Motor neuron (in vitro differentiated cells): ENCODE results near the gene RGS2. TPM values are rescaled to one million over a fixed set of nuclear protein-coding genes. Genes with fewer than 3 reads are reported as not detected.

Experiments
- ATAC-seq, 8 experiments: fragments of 200-7000 bp; cut with Tn5 transposase; replicated peaks in 6 of 8; 2 replicates each; pipeline ENCODE4 v1.8.0; 2021; ENCODE audit warnings: mild to moderate bottlenecking in 8 of 8, moderate library complexity in 8 of 8
- H3K27ac ChIP-seq, 2 donors: fragments of 250-450 bp; sonication (Bioruptor Pico); 2 replicates each; pipeline ENCODE4 v1.9.0; 2021; ENCODE audit warnings: antibody characterized with exemption in 2 of 2, mild to moderate bottlenecking in 2 of 2, moderate library complexity in 1 of 2
- H3K4me1 ChIP-seq, 2 donors: fragments of 250-450 bp; sonication (Bioruptor Pico); replicated peaks in 1 of 2; 2 replicates each; pipeline ENCODE4 v1.6.1; 2021; ENCODE audit warnings: antibody characterized with exemption in 2 of 2, mild to moderate bottlenecking in 2 of 2, moderate library complexity in 1 of 2
- H3K4me3 ChIP-seq, 5 donors: fragments of 250-450 bp; sonication (Bioruptor Pico); 2 replicates each; pipeline ENCODE4 v1.9.0; 2021; ENCODE audit warnings: antibody characterized with exemption in 5 of 5, mild to moderate bottlenecking in 5 of 5, moderate library complexity in 4 of 5
- WGBS, 10 experiments: fragments of 450-650 bp; shearing (Covaris generic); methylation state at CpG; one replicate each; pipeline ENCODE4 v1.0.0; 2022; 5-methylcytosine and 5-hydroxymethylcytosine counted together
- in situ Hi-C, 9 experiments: fragments of 400-800 bp; cut with MboI; loops; one replicate each; pipeline ENCODE4 v1.15.0; 2021; ENCODE audit warnings: low sequenced_read_pairs in 9 of 9, low pct_unique_long_range_greater_than_20kb in 2 of 9; ENCODE audit not compliant: unreplicated experiment in 9 of 9
- total RNA-seq, 8 experiments: library from RNA; unstranded; fragments of 300-600 nt; gene quantifications; 2 replicates each; pipeline versions ENCODE4 v1.2.3 to v1.2.4, GENCODE V29; 2022

The RGS2 gene
- total RNA-seq, 8 experiments from 2014 or later, result 8.5 to 93.9 (median 50.1) TPM

DNA sequence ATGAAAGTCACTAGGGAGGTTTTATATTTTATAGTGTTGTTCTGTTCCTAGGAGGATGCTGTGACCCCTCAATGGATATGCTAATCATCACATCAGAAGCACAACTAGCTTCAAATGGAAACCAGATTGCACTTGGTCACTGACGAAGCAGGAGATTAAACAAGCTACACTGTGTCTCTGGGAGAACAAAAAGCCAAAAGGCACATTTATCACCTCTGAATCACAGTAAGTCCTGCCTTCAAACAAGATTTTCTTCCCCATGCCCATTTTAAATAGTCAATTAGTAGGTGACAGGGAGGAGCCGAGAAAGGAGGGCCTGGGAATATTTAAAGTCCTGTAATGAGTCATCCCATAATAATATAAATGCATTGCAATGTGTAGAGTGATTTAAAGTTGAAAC is 38.1 kb downstream of the RGS2 start:
- peak in 7 of 8 experiments; percentile 19 to 97 (median 79) for ATAC-seq

DNA sequence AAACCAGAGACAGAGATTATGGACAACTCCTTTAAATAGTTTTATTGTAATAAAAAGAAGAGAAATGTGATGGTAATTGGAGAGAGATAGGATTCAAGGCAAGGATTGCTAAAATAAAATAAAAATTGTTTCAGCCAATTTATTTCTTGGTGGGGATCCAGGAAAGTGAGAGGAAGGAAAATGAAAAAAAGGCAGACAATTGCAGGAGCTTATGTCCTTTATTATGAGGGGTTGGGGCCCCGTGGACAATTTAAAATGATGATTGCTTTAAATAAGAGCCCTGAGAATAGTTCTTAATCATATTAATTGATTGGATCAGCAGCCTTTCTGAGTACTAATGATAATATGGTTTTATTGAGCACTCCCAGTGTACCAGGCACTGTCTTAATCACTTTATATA is 40.2 kb downstream of the RGS2 start:
- no peak overlapping the region for H3K27ac ChIP-seq
- no peak for ATAC-seq
- H3K4me3 ChIP-seq, result no peak overlapping the region
- peaks cover 19 to 42% of the 10 kb centered on the region in 2 donors for H3K4me1 ChIP-seq
- WGBS, 10 experiments, result 0 to 89% (median 71%) methylated on average over 1 of the region's 1 CpG; no CpG with 5 or more reads in 2 of the 10 experiments
- in situ Hi-C loops, result loop anchor here in 1 of 9 experiments (25.0 kb wide), 1 partner anchor 163 kb away; no protein-coding TSS in a partner anchor

More for the DNA sequence above, 38.1 kb downstream of the RGS2 start:
- H3K4me3 ChIP-seq, result no peak overlapping the region
- in situ Hi-C loops, result loop anchor here in 1 of 9 experiments (25.0 kb wide), 1 partner anchor 165 kb away; no protein-coding TSS in a partner anchor
- 0 to 39% (median 19%) methylated on average over 2 of the region's 2 CpGs; no CpG with 5 or more reads in 2 of the 10 experiments for WGBS, 10 experiments
- H3K27ac ChIP-seq, result no peak overlapping the region
- peaks cover 11 to 28% of the 10 kb centered on the region in 2 donors for H3K4me1 ChIP-seq

DNA sequence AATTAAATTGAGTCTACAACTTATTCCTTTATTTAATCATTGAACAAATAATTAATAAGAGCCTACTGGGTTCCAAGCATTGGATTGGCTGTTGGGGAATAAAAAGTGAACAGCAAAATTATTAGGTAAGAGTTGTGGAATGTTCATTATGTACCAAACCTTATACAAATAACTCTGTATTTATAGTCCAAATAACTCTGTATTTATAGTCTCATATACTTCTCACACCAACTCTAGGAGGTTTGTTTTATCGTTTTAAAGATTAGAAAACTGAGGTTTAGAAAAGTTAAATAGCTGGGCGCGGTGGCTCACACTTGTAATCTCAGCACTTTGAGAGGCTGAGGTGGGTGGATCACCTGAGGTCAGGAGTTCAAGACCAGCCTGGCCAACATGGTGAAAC is 40.6 kb downstream of the RGS2 start:
- ATAC-seq, result no peak
- 43 to 100% (median 85%) methylated on average over 1 to 3 of the region's 3 CpGs; no CpG with 5 or more reads in 3 of the 10 experiments for WGBS, 10 experiments
- Histone ChIP-seq H3K4me3 (no peak overlapping the region), H3K27ac (no peak overlapping the region), H3K4me1 (peaks cover 19 to 42% of the 10 kb centered on the region in 2 donors)
- in situ Hi-C loops, result loop anchor here in 1 of 9 experiments (25.0 kb wide), 1 partner anchor 163 kb away; no protein-coding TSS in a partner anchor

DNA sequence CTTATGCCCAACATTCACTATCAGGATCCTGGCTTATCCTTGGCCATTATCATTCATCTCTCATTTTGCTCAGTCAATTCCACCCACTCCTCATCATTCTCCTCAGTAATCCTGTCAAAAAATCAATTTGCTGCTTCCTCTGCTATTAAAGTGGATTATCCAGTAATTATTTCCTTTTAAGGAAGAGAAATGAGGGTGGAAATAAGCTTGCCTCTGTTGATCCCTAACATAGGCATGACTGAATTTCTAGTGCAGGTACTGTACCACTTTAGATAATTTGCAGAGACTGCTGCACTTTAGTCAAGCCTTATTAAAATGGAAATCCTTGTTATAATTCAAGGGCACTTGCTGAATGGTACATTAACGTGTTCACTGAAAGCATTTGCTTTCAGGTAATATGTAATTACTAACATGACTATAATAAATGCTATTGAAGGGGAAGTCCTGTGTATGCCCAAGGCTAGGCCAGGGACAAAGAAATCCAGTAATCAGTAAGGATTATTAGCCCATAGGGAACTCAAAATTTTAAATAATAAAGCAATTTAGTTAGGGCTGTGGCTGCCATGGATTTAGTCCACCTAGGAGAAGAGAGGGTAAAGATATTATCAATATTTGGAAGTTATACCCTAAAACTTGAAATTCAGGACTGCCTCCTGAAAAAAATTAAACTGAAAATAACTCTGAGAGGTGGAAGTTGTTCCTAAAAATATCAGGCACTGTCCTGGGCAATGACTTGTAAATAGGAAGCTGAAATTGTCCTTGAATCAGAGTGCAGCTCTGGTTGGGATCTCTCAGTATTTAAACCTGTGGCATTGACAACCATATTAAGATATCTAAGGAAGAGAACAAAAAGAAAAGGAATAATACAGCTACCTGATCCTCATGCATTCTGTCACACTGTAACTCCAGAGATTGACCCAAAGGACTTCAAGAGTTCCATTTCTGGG is 43.4 kb downstream of the RGS2 start:
- H3K27ac ChIP-seq, result peak overlapping the region in 1 of 2 donors; percentile 52
- 0 to 67% (median 0%) methylated on average over 1 of the region's 1 CpG; no CpG with 5 or more reads in 2 of the 10 experiments for WGBS, 10 experiments
- ATAC-seq, result peak in 5 of 8 experiments; percentile 64 to 92 (median 79)
- peaks cover 16 to 37% of the 10 kb centered on the region in 2 donors for H3K4me1 ChIP-seq
- no peak overlapping the region for H3K4me3 ChIP-seq
- in situ Hi-C loops, result no loop called here

DNA sequence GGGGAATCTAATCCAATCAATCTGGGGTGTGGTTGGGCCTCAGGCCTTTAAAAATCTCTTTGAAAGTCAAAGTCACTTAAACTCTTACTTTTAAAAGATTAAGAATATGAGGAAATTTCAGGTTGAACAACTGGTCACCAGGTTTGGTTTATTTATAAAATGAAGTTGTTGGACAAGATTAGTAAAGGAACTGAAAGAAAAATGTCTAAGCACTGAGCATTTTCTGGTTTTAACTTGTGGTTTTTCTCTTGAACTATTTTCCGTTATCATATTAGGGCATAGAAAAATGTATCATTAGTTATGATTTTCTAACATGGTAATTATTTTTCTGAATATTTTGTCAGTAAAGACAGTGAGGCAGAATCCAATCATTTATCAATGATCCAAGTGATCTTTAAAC is 49.6 kb downstream of the RGS2 start:
- in situ Hi-C loops, result no loop called here
- 73 to 100% (median 100%) methylated on average over 1 of the region's 1 CpG for WGBS, 10 experiments

DNA sequence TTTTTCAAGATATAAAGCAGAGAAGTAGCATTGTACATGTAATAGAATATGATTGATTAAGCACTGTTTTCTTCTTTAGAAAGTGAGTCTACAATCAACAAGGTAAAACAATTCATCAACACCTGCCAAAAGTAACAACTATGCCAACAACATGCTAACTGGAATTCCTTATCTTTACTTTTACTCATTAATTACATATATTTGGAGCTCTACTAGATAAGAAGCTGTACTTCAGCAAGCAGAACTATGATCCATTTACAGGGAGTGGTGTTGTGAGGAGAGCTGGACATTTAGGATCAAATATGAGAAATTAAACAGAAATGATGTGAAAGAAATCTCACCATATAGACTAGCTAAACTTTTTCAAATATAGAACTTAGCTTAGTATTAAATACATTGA is 51.0 kb downstream of the RGS2 start:
- Histone ChIP-seq H3K4me1 (no peaks in the 10 kb centered on the region), H3K4me3 (no peak overlapping the region), H3K27ac (no peak overlapping the region)
- in situ Hi-C loops, result no loop called here
- no peak for ATAC-seq

More for the DNA sequence above, 49.6 kb downstream of the RGS2 start:
- H3K4me3 ChIP-seq, result no peak overlapping the region
- no peak for ATAC-seq
- H3K4me1 ChIP-seq, result no peaks in the 10 kb centered on the region
- no peak overlapping the region for H3K27ac ChIP-seq

DNA sequence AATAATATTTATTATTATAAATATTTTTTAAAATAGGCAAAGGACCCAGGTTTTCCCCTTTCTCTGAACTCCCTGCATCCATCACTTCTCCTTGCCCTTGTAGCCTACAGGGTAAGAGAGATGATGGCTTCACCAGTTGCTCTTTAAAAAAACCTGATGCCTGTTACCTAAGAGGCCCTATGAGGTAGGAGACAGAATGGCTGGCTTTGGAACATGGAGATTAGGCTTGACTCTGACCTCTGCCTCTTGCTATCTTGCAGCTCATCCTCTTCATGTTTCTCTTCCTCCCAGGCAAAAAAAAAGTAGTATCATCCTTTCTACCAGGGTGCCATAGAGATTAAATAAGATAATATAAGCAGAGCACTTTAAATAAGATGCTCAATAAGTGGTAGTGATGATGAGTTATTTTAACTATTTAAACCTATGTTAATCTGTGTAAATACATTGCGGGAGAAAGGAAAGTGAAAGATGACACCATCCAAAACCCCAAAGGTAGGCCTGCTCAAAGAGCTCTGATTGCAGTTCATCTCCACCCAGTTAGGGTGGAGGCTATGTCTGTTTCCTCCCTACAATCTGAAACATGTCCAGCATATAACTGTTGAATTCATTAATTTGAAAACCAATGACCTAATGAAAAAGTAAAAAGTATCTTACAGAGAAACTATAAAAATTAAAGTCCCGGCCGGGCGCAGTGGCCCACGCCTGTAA is 51.8 kb downstream of the RGS2 start:
- in situ Hi-C loops, result no loop called here
- H3K27ac ChIP-seq, result no peak overlapping the region
- H3K4me3 ChIP-seq, result no peak overlapping the region
- no peaks in the 10 kb centered on the region for H3K4me1 ChIP-seq
- 0 to 89% (median 44%) methylated on average over 1 to 5 of the region's 5 CpGs; no CpG with 5 or more reads in 2 of the 10 experiments for WGBS, 10 experiments
- ATAC-seq, result peak in 2 of 8 experiments; percentile 28 to 74

DNA sequence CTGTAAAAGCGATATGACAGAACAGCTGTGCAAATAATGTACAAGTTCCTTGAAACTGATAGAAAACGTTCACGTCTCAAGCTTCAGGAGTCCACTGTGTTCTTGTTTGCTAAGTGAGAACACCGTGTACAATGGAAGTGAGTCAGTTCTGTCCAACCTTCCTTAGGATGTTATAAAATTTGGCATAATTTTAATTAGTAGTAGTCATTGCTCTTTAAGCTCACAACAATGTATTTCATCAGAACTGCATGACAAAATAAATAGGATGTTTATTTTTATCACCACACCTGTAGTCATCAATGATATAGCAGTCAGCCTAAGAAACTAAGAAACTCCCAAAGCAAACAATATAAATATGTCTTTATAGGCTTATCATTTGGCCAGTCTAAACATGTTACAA is 53.0 kb downstream of the RGS2 start:
- in situ Hi-C loops, result no loop called here
- no peak for ATAC-seq
- WGBS, 10 experiments, result 72 to 98% (median 79%) methylated on average over 3 to 4 of the region's 4 CpGs; no CpG with 5 or more reads in 3 of the 10 experiments

More for the DNA sequence above, 53.0 kb downstream of the RGS2 start:
- no peaks in the 10 kb centered on the region for H3K4me1 ChIP-seq
- no peak overlapping the region for H3K27ac ChIP-seq
- no peak overlapping the region for H3K4me3 ChIP-seq

Other genes starting within 250 kb of the RGS2 start
- 1 to 10 TPM in 2 of 8 experiments, under 1 TPM in 4, not detected in 2; 0.05 to 5.3 (median 0.57) TPM for gene RGS1, start 233.3 kb upstream of the RGS2 start, total RNA-seq
- 10 to 100 TPM in 1 of 8 experiments, 1 to 10 TPM in 1, under 1 TPM in 4, not detected in 2; 0.05 to 11.7 (median 0.63) TPM for gene RGS13, start 172.9 kb upstream of the RGS2 start, total RNA-seq